Measurements from ENCODE around the gene CNGA4. TPM values are rescaled to one million over a fixed set of nuclear protein-coding genes. Genes with fewer than 3 reads are reported as not detected.

The CNGA4 gene, protein sequence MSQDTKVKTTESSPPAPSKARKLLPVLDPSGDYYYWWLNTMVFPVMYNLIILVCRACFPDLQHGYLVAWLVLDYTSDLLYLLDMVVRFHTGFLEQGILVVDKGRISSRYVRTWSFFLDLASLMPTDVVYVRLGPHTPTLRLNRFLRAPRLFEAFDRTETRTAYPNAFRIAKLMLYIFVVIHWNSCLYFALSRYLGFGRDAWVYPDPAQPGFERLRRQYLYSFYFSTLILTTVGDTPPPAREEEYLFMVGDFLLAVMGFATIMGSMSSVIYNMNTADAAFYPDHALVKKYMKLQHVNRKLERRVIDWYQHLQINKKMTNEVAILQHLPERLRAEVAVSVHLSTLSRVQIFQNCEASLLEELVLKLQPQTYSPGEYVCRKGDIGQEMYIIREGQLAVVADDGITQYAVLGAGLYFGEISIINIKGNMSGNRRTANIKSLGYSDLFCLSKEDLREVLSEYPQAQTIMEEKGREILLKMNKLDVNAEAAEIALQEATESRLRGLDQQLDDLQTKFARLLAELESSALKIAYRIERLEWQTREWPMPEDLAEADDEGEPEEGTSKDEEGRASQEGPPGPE
- 0.17 TPM in 1 of 2 replicates, not detected in the other for total RNA-seq (2014; rRNA removed; shearing (Covaris generic))

DNA sequence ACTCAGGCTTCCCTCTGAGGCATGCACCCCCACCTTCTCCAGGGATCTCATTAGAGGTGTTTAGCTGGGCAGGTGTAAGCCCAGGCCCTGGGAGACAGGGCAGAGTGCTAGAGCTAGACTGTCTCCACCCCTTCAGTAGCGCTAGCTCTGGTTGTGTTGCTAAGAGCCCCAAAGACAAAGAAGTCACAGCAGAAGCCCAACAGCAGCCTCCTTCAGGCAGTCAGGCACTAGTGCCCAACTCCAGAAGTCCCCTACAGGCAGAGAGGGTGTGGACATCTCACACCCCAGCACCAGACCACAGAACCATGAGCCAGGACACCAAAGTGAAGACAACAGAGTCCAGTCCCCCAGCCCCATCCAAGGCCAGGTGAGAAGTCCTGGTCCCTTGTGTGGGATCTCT, at the start of gene CNGA4:
TSS of gene CNGA4 (plus strand) at position 188 of the 400 bp plus-strand sequence. CDS start at position 306, 118 bp downstream.
- no peak for DNase-seq (ENCODE audit: low spot score)

DNA sequence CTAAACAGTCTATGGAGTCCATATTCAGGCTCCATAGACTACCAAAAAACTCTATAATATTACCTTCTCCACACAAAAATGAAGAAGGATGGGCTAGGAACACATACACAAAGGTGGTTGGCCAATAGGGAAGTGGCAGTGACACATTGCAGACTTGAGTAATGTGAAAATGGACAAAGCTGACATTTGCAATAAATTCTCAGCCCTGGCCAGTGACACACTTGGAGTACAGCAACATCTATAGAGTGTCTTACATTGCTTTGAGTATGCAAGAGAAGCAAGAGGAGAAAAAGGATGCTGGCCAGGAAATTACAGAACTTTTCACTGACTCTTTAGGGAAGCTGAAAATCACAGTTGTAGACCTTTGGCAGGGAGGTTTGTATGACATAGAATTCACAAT, 47.1 kb upstream of the CNGA4 start:
- no peak for DNase-seq (ENCODE audit: low spot score)

DNA sequence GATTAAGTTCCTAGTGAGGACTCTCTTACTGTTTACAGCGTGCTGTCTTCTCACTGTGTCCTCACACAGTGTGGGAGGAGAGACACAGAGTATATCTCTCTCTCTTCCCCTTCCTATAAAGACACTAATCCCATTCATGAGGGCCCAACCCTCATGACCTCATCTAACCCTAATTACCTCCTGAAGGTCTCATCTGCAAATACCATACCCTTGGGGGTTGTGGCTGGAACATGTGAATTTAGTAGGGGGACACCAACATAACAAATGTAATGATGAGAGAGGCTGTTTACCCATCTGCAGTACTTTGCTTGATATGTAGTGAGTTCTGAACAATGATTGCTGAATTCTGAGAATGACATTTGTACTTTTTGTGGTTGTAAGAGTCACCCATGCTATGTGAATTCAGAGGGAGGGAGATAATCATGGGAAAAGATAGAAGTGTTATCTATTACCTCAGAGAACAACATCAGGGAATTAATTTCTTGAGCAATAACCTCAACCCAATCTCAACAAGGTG, 44.8 kb upstream of the CNGA4 start:
- no peak for DNase-seq (ENCODE audit: low spot score)

DNA sequence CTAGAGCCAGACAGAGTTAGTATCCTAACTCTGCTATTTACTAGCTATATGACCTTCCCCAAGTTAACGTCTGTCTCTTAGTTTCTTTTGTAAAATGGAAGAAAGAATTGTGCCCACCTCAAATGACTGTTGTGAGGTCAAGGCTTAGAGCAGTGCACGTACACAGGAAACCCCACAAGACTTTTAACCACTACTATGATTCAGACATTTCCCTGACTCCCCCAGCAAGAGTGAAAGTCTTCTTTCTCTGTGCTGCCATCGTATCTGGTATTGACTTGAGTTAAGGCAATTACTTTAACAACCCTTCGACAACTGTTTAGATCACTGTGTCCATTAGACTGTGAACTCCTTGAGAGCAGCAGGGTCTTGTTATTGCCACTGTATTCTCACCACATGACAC, 42.5 kb upstream of the CNGA4 start:
- no peak for DNase-seq (ENCODE audit: low spot score)

DNA sequence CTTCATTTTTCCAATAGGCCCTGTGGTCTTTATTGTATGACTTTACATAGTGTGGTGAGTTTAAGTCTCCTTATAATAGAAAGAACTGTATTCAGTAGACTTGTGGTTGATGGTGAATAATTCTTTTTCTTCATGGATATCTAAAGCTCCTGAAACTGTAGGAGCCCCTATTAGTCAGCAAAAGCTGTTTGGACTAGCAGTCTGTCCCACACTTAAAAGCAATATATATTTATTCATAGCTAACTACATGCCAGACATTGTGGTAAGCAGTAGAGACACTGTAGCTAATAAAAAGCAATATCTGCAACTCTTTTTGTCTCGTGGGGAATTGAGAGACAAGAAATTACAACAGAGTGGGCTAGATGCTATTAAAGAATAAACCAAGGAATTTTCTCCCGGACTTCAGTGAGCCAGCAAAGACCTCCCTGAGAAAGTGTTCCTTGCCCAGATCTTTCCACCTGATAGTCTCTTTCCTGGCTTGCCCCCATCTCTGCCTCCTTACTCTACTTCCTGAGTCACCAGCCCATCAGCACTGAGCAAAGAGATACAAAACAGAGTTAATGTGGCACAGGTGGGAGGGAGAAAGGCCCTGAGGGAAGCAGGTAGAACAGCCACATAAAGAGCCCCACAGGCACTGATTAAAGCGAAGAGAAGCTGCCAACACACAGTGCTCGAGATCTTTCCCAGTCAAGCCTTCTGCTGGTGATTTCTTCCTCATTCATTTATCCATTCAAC, 41.3 kb upstream of the CNGA4 start:
- no peak for DNase-seq (ENCODE audit: low spot score)

DNA sequence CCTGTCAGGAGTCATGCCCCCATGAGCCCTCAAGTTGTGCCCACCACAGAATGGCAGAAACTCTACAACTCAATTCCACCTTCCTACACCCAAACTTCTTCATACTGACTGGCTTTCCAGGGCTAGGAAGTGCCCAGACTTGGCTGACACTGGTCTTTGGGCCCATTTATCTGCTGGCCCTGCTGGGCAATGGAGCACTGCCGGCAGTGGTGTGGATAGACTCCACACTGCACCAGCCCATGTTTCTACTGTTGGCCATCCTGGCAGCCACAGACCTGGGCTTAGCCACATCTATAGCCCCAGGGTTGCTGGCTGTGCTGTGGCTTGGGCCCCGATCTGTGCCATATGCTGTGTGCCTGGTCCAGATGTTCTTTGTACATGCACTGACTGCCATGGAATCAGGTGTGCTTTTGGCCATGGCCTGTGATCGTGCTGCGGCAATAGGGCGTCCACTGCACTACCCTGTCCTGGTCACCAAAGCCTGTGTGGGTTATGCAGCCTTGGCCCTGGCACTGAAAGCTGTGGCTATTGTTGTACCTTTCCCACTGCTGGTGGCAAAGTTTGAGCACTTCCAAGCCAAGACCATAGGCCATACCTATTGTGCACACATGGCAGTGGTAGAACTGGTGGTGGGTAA, 39.6 kb upstream of the CNGA4 start, which contains the start of gene OR52W1:
TSS of gene OR52W1 (plus strand) at position 51 of the 637 bp plus-strand sequence. CDS start at position 51, 0 bp downstream.
- no peak for DNase-seq (ENCODE audit: low spot score)

DNA sequence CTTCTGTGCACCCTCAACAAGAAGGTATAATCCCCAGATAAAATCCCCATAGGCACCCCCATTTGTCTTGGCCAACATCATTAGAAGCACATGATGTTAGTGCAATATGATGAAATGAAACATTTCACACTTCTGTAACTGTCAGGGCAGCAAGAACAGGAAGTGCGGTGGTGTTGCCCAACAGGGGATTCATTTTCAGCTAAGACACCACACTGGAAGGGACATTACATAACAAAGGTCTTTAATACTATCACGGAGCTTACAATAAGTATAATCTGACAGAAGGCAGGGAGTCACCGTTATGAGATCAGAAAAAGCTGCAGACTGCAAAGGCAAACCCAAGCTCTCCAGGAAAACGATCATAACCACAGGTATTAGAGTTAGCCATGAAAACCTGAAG, 37.9 kb upstream of the CNGA4 start:
- no peak for DNase-seq (ENCODE audit: low spot score)

DNA sequence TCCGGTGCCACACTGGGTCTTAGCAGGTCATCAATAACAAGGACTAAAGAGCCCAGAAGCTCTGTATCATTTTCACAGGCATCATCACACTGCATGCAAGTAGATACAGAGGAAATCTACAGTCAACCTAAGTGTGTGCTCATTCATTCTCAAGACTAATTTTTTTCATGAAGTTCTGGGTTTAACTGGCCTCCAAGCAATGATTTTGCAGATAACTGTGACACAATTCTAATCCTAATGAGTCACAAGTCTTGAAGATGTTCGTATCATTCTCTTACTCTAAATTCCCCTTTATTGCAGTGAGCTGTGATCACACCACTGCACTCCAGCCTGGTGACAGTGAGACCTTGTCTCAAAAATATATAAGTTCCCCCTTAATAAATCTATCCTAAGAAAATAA, 37.4 kb upstream of the CNGA4 start:
- no peak for DNase-seq (ENCODE audit: low spot score)

DNA sequence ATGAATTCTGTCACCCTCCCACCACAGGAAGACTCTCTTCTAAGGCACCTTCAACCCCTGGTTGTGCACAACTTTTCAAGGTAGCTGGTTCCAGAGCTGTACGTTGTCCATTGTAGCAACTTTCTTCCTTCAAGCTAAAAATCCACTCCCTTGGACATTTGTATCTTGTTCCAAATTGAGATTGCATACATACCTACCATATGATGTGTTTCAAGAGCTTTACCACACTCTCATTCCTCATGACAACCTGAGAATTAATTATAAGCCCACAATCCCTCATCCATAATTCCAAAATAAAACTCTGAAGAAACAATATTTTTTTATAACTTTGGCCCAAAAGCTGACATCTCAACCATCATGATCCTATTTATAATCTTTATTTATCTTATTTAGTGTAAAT, 36.8 kb upstream of the CNGA4 start:
- DNase-seq (ENCODE audit: low spot score), result no peak

DNA sequence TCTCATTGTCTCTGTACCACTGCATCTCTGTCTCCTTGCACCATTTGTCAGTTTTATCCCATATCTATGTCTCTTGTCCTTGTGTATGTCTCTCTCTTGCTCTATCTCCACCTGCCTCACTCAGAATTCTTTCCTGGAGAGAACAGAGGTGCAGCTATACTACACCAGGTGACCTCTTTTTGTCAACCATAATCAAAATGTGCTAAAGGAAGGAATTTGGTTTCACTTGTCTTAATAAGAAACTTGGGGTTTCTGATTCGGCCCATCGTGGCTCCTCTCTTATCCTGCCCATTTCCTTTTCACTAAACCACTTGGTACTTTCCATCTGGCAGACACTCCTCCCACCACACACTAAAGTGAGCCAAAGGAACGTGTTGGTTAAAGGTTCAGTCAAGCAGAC, 35.6 kb upstream of the CNGA4 start:
- DNase-seq (ENCODE audit: low spot score), result no peak

DNA sequence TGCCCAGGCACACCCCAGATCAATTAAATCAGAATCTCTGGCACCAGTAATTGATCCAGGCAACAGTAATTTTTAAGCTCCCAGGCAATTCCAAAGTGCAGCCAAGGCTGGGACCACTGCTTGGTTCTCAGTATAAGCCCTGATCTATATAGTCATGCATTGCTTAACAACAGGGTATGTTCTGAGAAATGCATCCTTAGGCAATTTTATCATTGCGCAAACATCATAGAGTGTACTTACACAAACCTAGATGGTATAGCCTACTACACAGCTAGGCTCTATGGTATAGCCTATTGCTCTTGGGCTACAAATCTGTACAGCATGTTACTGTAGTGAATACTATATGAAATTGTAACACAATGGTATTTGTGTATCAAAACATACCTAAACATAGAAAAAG, 34.2 kb upstream of the CNGA4 start:
- no peak for DNase-seq (ENCODE audit: low spot score)

DNA sequence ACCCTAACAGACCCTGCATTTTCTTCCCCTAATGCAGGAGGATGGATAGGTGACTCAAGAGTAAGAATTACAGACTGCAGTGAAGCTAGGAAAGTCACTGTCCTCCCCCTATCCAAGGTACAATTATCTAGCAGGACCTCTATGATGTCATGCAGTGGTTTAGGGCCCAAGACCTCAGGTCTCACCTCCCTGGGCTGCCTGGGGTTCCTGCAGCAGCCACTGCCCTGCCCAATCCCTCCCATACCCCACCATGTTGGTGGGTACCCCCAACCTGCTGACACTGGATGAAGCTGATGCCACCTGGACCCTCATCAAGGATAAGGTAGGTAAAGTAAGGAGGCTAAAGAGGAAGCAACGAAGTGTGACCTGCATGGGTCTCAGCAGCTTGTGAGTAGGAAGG, 33.5 kb upstream of the CNGA4 start, which contains the start of gene C11orf42:
TSS of gene C11orf42 (plus strand) at position 192 of the 400 bp plus-strand sequence. CDS start at position 251, 59 bp downstream.
- no peak for DNase-seq (ENCODE audit: low spot score)

DNA sequence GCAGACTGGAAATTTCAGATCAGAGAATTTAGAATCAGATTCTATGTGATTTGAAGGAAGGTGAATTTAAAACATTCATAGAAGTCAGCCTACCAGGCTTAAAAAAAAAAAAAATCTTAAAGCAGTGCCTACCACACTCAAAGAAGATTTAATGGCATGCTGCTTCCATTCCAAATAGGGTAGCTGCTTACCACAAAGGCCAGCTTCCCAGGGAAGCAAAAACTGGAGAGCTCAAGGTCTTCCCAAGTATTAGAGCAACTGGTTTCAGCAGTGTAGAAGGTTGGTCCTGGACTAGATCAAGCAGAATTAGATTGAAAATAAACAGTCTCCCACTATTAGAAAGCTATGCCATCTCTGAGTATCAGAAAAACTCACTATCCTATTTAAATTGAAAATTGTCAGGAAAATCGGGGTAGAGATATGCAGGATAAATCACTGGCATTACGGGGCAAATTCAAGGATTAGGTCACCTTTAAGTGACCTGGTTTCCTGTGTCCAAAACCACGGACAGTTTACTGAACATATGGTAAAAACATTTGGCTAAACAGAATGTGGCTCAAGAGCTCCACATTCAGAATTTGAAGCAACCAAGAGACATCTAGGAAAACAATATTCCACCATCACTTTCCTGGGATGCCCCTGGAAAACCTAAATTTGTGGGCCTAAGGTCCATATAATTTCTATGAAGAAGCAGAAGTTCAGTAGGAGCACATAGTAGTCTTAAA, 32.3 kb upstream of the CNGA4 start:
- DNase-seq (ENCODE audit: low spot score), result no peak

DNA sequence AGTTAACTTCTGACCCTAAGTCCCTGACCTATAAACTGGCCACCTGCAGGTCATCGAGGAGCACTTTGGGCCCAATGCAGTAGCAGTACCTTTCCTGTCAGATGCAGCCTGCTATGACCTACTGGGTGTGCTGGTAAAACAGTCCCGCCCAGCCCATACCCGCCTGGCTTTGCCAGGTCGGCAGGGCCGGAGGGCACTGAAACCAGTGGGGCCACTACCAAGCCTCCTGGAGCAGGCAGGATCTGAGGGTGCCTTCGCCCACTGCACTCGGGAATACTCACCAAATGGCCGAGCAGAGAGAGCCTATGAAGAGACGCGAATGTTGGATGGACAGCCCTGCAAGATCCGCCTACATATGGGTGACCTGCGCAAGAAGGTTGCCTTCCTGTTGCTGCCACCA, 29.1 kb upstream of the CNGA4 start:
- DNase-seq (ENCODE audit: low spot score), result no peak

DNA sequence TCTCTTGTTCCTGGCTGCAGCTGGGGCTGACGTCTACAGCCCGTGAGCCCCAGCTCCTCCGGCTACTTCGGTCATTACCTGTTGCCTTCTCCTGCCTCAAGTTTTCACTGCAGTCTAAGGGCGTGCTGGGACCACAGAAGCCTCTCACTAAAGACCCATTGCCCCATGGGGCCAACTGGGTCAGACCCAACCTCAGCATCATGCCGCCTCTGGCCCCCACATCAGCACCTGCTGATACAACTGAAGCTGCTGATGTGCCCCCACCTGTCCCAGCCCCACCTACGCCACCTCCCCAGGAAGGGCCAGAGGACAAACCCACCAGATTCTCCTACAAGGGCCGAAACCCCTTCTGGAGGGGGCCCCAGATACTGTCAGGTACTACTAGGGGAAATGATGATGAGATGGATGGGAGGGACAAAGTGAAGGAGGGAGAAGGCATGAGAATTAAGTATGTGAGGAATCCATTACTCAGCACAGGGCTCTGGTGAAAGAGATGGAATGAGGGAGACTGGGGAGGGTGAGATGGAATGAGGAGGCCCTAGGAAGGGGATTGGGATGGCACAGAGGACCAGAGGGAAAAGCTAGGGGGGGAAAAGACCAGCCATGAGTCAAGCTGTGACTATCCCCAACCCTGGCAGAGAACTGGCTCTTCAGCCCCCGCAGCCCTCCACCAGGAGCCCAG, 28.5 kb upstream of the CNGA4 start:
- DNase-seq (ENCODE audit: low spot score), result no peak

DNA sequence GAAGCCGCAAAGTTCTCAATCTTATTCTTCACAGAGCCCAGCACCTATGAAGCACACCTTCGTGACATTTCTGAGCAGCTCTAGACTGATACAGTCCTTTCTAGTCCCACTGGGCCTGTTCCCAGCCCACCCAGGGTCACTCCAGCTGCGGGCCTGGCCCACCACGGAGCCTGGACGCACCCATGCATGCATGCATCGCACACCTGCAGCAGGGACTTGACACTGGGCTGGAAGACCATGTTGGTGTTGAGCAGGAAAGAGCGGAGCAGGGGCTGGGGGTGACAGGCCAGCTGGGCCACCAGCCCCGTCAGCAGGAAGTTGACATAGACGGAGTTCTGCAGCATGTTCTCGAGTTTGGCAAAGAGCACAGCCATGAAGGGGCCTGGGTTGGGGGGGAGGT, 24.4 kb upstream of the CNGA4 start:
- no peak for DNase-seq (ENCODE audit: low spot score)

DNA sequence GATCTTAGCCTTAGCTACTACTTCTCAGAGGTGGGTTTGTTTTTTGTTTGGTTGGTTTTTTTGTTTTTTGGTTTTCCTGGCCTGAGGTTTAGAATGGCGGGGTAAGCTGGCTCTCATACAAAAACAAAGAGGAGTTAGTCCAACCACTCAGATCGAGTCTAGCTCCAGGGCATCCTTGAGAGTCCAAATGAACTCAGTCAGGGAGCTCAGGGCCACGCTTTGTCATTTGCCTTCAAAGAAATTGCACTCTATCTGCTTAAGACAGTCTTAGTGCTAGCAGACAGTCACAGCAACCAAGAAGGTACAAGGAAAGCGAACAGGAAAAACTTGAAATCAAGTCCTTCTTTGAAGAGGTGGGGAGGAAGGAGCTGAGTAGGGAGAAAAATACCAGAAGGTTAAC, 22.4 kb upstream of the CNGA4 start:
- DNase-seq (ENCODE audit: low spot score), result no peak

DNA sequence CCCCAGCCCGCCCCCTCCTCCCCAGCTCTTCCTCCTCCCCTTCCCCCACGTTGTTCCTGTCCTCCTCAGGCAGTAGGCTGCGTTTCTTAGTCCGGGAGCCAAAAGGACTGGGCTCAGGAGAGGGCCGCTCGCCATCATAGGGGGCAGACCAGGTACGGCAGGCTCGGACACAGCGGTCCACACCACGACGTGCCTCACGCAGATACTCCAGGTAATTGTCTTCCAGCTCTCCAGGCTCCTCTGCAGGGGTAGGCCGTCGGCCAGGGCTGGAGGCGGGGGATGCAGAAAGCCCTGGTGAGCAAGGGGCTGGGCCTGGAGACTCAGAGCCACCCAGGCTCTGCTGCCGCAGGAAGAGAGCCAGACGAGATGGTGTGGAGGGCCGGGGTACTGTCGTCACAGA, 21.2 kb upstream of the CNGA4 start:
- DNase-seq (ENCODE audit: low spot score), result no peak

DNA sequence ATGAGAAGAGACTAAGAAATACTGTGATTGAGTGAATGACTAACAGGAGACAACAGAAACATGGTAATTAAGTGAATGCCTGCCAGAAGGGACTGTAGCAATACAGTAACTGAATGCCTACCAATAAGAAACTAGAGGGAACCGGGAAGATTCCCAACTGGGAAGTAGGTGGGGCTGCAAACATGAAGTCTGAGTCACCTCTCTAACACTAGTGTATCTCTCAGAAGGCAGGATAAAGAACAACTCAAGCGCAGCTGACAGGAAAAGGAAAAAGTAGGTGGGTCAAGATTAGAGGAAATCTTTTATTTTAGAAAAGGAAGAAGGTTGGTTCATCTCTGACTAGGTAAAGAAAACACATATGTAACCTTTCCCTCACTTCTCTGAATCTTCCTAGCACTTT, 19.5 kb upstream of the CNGA4 start:
- DNase-seq (ENCODE audit: low spot score), result peak; percentile 98

DNA sequence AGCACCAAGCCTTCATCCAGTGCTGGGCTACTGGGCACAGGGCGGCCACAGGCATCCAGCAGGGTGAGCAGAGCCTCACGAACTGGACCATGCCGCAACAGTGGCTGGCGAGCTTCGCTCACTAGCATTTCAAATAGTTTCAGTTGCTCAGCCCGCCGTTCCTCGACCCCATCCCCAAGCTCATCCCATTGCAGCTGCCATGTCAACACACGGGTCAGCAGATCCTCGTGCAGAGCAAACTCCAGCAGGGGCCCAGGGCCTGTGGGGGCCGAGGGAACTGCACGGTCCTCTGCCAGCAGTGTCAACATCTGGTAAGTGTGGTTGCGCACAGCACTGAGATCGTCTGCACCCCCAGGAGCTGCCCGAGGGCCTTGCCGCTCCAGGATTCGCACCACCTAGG, 15.0 kb upstream of the CNGA4 start:
- DNase-seq (ENCODE audit: low spot score), result no peak

DNA sequence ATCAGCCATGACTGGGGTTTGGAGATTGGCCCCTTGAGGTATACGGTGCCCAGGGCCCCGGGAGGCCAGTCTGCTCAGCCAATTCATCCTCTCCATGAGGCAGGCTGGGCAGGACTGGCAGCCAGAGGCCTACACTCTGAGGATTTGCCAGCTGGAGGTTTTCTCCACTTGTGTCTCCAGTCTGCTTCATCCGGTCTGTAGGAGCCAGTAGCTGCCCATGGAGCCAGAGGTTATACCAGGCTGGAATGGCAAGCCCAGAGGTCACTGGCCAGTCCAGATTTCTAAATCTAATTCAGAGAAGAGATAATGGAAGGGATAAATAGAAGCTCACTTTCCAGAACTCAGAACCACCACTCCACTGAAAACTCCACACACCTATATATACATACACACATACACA, 14.5 kb upstream of the CNGA4 start:
- DNase-seq (ENCODE audit: low spot score), result no peak

All from A172 (cell line).